Measurements from ENCODE around the gene GPC3. TPM values are rescaled to one million over a fixed set of nuclear protein-coding genes. Genes with fewer than 3 reads are reported as not detected.

GPC3 gene
- total RNA-seq, 4 donors from 2014 or later = 3.3 to 172 (median 21.2) TPM

DNA sequence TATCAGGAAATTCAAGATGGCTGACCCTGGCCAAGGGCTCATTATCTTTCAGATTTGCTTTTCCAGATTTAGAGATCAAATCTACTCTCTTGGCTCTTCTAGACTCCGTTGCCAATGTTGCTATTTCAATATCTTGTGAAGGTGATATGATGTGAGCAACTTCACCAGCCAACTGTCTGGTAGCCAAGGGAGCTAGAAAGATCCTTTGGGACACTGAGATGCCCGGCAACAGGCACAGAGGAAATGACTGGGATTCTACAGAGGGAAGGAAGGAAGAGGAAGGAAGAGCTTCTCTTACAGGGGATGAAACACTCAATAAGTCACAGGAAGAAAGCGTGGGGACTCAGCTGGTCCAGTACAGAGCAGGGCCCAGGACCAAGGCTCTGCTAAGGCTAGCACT, 448.3 kb downstream of the GPC3 start:
- no peak for TF ChIP-seq POLR2A (IDR thresholded peaks at IDR 0.05)
- TF ChIP-seq, protein P1, sequence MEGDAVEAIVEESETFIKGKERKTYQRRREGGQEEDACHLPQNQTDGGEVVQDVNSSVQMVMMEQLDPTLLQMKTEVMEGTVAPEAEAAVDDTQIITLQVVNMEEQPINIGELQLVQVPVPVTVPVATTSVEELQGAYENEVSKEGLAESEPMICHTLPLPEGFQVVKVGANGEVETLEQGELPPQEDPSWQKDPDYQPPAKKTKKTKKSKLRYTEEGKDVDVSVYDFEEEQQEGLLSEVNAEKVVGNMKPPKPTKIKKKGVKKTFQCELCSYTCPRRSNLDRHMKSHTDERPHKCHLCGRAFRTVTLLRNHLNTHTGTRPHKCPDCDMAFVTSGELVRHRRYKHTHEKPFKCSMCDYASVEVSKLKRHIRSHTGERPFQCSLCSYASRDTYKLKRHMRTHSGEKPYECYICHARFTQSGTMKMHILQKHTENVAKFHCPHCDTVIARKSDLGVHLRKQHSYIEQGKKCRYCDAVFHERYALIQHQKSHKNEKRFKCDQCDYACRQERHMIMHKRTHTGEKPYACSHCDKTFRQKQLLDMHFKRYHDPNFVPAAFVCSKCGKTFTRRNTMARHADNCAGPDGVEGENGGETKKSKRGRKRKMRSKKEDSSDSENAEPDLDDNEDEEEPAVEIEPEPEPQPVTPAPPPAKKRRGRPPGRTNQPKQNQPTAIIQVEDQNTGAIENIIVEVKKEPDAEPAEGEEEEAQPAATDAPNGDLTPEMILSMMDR (IDR thresholded peaks at IDR 0.05) = no peak

GRCh38 chrX:133535066-133535465, 450.3 kb downstream of the GPC3 start:
- no peak for DNase-seq
- no peaks in the 10 kb centered on the region for H3K4me1 ChIP-seq
- no peak overlapping the region for H3K4me3 ChIP-seq
- no peaks in the 10 kb centered on the region for H3K36me3 ChIP-seq
- no peak overlapping the region for H3K27ac ChIP-seq
- H3K9me3 ChIP-seq = no peaks in the 10 kb centered on the region
- intact Hi-C loops (cut with DNase I; ENCODE audit: low total_unique reads) = no loop called here
- H3K27me3 ChIP-seq = no peaks in the 10 kb centered on the region
- TF ChIP-seq, protein P1 (IDR thresholded peaks at IDR 0.05) = no peak
- TF ChIP-seq POLR2A (IDR thresholded peaks at IDR 0.05) = no peak

More for the DNA sequence above, 448.3 kb downstream of the GPC3 start:
- H3K27ac ChIP-seq = no peak overlapping the region
- H3K9me3 ChIP-seq = no peaks in the 10 kb centered on the region
- no peak overlapping the region for H3K4me3 ChIP-seq
- DNase-seq = no peak
- no peaks in the 10 kb centered on the region for H3K36me3 ChIP-seq
- no peaks in the 10 kb centered on the region for H3K27me3 ChIP-seq
- no peaks in the 10 kb centered on the region for H3K4me1 ChIP-seq
- intact Hi-C loops (cut with DNase I; ENCODE audit: low total_unique reads) = no loop called here

DNA sequence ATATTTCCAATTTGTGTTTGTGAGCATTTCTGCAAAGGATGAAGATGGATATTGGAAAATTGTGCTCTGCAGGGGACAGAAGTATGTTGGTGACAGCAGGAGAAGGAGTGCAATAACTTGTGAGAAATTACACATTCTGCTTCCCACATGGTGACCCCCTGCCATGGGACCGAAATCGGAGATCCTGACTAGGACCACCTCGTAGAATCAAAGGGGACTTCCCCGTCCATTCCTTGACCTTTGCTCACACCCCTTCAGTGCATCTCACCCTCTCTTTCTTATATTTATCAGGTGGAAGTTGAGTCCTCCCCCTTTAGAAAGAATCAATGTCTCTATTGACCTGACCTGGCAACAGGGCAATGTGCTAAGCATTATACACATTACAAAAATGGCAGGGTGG, 451.2 kb downstream of the GPC3 start:
- DNase-seq = no peak
- Histone ChIP-seq H3K36me3 (no peaks in the 10 kb centered on the region), H3K27ac (no peak overlapping the region), H3K27me3 (no peaks in the 10 kb centered on the region), H3K4me1 (no peaks in the 10 kb centered on the region), H3K9me3 (no peaks in the 10 kb centered on the region), H3K4me3 (no peak overlapping the region)
- TF ChIP-seq POLR2A (IDR thresholded peaks at IDR 0.05) = no peak
- TF ChIP-seq, protein P1 (IDR thresholded peaks at IDR 0.05) = no peak
- intact Hi-C loops (cut with DNase I; ENCODE audit: low total_unique reads) = no loop called here

GRCh38 chrX:133533249-133533648, 452.1 kb downstream of the GPC3 start:
- no peaks in the 10 kb centered on the region for H3K36me3 ChIP-seq
- DNase-seq = no peak
- H3K27ac ChIP-seq = no peak overlapping the region
- no peaks in the 10 kb centered on the region for H3K27me3 ChIP-seq
- no peaks in the 10 kb centered on the region for H3K9me3 ChIP-seq
- H3K4me1 ChIP-seq = no peaks in the 10 kb centered on the region
- H3K4me3 ChIP-seq = no peak overlapping the region
- TF ChIP-seq, protein P1 (IDR thresholded peaks at IDR 0.05) = no peak
- no peak for TF ChIP-seq POLR2A (IDR thresholded peaks at IDR 0.05)
- intact Hi-C loops (cut with DNase I; ENCODE audit: low total_unique reads) = no loop called here

DNA sequence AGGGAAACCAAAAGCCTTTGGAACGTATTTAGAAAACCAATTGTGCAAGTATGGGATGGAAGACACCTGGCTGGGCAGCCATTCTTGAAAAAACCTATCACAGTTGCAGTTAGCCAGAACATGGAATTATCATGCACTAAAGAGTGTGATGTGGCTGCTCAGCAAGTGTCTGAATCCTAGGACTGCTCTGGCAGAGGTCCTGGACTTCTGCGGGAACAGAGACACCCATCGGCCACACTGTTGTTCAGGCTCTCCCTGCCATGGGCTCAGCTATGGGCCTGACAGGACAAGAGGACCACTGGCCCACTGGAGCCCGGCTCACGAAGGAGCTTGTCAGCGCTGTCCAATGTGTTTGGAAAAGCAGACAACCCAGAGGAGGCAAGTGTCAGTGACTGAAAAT, 454.4 kb downstream of the GPC3 start:
- no peaks in the 10 kb centered on the region for H3K9me3 ChIP-seq
- H3K36me3 ChIP-seq = no peaks in the 10 kb centered on the region
- intact Hi-C loops (cut with DNase I; ENCODE audit: low total_unique reads) = no loop called here
- no peaks in the 10 kb centered on the region for H3K4me1 ChIP-seq
- H3K4me3 ChIP-seq = no peak overlapping the region
- TF ChIP-seq POLR2A (IDR thresholded peaks at IDR 0.05) = no peak
- TF ChIP-seq, protein P1 (IDR thresholded peaks at IDR 0.05) = no peak
- no peaks in the 10 kb centered on the region for H3K27me3 ChIP-seq
- H3K27ac ChIP-seq = no peak overlapping the region
- peak in 1 of 2 donors; percentile 28 for DNase-seq
